Stimulated activated CD4-positive, alpha-beta T cell treated with anti-CD3 and anti-CD28 coated beads, TNF-alpha, amount 100 ng/mL, for 48 hours (primary cell): ENCODE measurements around the gene SYNGR4.
"Not testable (repeated sequence)": the region's sequence is repeated elsewhere in the genome, so short reads cannot be mapped to it uniquely, and the experiment has no call there.

Experiments
- DNase-seq, 3 donors: peaks; one replicate each; pipeline ENCODE4 v3.0.0-alpha.2; 2020; ENCODE audit warnings: low read depth in 3 of 3

SYNGR4 gene, protein sequence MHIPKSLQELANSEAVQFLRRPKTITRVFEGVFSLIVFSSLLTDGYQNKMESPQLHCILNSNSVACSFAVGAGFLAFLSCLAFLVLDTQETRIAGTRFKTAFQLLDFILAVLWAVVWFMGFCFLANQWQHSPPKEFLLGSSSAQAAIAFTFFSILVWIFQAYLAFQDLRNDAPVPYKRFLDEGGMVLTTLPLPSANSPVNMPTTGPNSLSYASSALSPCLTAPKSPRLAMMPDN

DNA sequence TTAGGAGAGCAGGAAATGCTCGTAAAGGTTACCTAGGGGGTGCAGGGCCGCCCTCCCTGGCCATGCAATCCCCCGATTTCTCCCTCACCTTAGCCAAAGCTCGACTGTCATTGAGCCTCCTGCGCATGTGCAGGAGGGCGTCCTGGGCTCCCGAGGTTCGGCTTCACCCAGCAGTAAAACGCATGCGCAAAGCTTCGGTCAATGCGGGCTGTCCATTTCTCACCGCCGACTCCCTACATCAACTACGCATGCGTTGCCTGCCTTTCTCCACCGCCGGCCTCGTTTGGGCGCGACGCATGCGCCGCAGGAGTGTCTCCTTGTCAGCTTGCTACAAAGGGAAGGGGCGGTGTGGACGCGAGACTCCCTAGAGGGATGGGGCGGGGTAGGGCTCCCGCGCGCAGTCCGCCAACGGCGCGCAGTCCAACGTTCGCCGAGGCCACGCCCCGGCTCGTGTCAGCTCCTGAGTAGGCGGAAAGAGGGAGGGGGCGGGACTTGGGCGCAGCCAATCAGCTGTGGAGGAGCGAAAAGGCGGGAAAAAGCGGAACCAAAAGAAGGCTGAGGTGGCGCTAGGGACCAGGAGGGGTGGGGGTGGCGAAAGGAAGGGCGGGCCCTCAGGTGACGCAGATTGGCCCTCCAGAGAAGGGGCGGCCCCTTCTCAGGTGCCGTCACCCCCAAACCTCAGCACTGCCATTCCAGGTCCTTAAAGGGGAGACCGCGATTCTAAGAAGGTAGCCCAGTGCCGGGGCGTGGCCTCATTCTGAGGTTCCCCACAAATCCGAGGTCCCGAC is at the start of gene SYNGR4, which contains the start of gene TMEM143:
SYNGR4 (plus strand) TSS at position 558 of the 788 bp plus-strand sequence. CDS start 1,476 bp downstream, outside the sequence.
TMEM143 (minus strand) TSS at position 131 of the 788 bp plus-strand sequence; CDS start at position 111, 20 bp downstream.
- DNase-seq: peak; percentile 91 to 98 (median 95)

DNA sequence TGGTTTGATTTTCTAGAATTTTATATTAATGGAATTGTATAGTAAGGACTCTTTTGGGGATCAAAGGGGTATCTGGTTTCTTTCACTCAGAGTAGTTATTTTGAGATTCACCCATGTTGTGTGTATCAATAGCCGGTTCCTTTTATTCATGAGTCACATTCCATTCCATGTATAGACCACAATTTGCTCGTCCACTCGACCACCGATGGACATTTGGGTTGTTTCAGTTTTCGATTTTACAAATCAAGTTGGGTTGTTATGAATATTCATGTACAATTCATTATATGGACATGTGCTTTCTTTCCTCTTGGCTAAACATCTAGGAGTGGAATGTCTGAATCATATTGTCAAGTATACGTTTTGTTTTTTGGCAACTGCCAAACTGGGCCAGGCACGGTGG is 48.5 kb upstream of the SYNGR4 start:
- DNase-seq: no peak

DNA sequence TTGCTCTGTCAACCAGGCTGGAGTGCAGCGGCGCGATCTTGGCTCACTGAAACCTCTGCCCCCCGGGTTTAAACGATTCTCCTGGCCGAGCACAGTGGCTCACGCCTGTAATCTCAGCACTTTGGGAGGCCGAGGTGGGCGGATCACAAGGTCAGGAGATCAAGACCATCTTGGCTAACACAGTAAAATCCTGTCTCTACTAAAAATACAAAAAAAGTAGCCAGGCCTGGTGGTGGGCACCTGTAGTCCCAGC is 46.5 kb upstream of the SYNGR4 start:
- DNase-seq: not testable (repeated sequence)

DNA sequence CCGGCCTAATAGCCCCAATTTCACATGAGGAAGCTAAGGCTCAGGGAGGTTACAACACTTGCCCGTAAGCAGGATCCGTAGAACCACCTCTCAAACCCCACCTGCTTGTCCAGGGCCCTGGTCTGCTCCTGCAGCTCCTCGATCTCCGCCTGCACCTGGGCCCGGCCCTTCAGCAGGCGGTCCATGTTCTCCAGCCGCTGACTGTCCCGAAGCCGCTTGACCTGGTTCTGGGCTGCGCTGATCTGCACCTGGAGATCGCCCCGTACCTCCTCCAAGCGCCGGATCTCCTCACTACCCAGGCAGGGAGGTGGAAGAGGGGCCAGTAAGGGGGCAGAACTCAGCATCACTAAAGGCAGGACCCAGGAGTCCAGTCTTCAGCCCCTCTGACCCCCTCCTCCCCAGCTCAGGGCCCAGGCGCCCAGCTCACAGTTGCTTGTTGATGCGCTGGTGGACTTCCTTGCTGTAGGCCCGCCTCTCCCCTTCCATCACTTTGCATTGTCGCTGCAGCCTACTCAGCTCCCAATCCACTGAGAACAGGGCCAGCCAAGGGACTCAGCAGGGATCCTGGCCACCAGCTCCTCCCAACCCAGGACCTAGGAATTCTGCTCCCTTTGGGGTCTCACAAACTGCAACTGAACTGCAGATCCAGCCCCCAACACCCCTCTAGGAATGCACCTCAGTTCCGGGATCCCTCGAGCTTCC is 45.7 kb upstream of the SYNGR4 start:
- DNase-seq: no peak

DNA sequence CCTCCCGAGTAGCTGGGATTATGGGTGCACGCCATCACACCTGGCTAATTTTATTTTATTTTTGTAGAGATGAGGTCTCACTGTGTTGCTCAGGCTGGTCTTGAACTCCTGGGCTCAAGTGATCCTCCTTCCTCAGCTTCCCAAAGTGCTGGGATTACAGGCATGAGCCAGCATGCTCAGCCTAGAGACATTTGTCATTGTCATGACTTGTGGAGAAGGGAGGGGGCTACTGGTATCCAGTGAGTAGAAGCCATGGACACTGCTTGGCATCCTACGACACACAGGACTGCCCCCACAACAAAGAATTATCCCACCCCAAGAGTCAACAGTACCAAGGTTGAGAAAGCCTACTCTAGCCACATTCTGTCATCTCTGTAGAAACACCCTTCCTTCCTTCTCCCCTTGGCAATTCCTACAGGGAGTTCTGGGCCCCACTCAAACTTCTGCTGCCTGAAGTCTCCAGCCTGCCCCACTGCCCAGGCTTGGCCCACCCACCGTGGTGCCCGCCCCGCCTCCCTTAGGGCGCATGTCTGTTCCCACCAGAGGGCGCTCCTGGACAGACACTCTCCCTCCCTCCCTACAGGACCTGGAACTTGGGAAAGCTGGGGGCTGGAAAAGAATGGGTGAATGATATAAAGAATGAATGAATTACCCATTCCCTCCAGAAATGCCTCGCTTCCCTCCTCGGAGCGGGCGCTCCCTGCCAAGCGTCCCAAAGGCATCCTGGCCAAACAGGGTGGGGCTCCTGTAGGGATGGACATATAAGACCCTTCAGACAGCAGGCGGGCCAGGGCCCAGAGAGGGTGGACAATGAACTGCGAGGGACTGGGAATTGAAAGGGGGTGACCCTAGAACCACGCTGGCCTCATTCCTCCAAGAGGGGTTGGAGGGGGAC is 44.3 kb upstream of the SYNGR4 start:
- peak; percentile 37 to 76 (median 73) for DNase-seq

DNA sequence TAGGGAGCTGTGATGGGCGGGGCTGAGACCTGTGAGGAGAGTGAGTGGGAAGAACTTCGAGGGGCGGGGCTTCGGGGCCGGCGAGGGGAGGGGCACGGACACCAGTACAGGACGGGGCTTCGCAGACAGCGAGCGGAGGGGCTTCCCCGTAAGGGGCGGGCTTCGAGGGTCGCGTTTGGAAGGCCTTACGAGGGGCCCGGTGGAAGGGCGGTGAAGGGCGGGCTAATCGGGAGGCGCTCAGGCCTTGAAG is 42.9 kb upstream of the SYNGR4 start:
- DNase-seq: peak; percentile 92 to 98 (median 93)

DNA sequence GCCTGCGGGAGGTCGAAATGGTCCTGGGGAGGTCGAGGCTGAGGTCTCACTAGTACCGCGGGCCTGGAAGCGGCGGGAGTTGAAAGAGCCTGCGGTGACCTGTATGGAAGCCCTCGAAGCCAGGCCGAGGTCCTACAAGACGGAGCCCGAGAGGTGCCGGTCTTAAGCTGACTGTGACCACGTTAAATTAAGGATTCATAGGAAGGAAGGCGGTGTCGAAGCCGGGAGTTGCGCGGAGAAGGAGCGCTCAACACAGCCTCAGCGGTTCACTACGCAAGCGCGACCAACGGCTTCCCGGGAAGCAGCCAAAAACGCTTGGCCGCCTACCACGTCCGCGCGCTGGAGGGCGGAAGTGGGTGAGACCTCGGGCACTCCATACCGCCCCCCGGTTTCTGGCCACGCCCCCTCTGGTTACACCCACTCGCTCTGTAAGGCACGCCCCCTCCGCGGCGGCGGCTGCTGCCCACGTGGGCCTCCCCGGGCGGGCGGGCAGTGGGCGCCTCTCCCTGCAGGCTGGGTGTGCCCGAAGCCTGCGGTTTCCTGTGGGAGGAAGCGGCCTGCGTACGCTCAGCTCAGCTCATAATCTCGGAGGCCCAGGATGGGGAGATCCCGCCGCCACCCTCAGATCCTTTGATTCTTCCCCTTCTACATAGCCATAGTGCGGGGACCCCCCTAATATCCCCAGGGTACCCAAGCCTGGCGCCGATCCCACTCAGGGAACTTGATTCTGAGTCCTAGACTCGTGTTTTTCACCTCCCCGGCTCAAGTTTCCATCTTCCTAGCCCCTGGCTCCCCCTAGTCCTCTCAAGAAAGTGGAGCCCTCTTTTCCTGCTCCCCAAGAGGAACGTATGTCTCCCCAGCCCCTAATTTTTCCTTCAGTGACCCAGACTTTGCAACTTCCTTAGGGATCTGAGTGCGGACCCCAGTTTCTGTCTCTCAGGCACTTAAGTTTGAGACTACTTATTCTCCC is 42.3 kb upstream of the SYNGR4 start:
- DNase-seq: peak; percentile 93 to 97 (median 97)

DNA sequence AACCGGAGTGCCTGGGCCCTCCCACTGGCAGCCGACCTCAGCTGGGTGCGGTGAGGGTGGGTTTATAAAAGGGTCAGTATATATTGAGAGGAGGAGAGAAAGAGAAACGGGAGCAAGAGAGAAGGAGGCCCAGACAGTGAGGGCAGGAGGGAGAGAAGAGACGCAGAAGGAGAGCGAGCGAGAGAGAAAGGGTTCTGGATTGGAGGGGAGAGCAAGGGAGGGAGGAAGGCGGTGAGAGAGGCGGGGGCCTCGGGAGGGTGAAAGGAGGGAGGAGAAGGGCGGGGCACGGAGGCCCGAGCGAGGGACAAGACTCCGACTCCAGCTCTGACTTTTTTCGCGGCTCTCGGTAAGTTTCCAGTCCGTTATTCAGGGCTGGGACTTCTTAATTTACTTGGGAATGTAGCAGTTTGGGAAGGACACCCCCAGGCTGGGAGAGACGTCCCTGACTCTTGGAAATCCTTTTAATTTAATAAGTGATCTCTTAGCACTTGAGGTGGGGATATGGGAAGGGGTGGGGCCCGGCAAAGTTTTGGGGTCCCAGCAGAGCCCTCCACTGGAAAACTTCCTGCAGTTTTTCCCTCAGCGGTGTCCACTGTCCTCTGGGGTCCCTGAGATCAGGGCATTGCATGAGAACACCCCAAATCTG is 38.8 kb upstream of the SYNGR4 start, which contains the start of gene EMP3:
EMP3 (plus strand) TSS at position 288 of the 646 bp plus-strand sequence. CDS start 1,293 bp downstream, outside the sequence.
- DNase-seq: peak; percentile 77 to 87 (median 78)

DNA sequence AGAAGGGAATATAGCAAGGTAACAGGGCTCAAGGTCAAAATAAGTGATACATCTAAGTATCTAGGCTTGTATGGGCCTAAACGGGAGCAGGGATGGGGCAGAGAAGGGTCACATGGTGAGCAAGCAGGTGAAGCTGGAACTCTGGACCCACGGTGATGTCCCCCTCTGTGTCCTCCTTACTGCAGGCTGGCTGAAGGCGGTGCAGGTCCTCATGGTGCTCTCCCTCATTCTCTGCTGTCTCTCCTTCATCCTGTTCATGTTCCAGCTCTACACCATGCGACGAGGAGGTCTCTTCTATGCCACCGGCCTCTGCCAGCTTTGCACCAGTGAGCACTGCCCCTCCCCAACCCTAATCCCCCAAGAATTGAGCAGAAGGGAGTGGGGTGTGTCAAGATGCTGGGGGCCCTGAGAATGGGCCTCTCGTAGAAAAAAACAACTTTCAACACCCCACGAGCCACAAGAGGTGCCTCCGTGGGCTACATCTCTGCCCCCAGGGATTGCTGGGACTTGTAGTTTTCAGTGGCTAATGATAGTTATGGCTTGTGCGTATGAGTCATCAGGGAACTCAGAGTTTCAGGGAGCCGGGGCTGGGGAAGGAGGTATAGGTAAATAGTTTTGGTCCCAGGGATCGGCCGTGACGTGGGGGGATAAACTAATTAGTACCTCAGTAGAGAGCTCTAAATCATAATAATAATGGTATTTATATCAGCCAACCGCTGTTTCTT is 34.8 kb upstream of the SYNGR4 start:
- peak in 1 of 3 donors; percentile 41 for DNase-seq

DNA sequence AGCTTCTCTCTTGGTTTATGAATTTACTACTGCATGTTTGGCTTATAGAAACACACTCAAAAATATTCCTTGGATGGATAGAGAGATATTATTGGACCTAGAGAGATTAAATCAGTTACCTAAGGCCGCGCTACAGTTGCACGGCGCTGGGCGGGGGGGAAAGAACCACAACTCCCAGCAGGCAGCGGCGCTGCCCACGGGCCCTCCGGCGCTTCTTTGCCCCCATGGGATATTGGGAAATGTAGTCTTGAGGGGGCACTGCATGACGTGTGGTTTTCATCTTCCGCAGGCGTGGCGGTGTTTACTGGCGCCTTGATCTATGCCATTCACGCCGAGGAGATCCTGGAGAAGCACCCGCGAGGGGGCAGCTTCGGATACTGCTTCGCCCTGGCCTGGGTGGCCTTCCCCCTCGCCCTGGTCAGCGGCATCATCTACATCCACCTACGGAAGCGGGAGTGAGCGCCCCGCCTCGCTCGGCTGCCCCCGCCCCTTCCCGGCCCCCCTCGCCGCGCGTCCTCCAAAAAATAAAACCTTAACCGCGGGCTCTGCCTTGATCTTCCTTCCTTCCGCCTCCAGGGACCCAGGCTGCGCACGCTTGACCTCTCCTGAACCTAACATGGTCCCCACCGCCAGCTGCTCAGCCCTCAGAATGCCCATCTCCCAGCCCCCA is 34.0 kb upstream of the SYNGR4 start:
- DNase-seq: peak; percentile 52 to 75 (median 64)

DNA sequence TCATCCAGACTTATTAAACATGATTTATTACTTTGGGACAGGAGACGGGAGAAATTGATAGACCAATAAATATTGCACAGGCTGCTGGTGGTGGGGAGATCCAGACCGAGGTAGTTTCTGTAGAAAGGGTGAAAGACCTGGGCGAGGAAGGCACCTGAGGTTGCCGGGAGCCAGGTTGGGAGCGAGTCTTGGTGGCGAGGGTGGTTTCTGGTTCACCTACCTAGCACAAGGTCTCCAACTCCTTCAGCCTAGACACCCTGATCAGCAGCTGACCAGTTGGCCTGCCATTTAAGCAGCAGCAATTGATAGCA is 31.9 kb upstream of the SYNGR4 start:
- no peak for DNase-seq

DNA sequence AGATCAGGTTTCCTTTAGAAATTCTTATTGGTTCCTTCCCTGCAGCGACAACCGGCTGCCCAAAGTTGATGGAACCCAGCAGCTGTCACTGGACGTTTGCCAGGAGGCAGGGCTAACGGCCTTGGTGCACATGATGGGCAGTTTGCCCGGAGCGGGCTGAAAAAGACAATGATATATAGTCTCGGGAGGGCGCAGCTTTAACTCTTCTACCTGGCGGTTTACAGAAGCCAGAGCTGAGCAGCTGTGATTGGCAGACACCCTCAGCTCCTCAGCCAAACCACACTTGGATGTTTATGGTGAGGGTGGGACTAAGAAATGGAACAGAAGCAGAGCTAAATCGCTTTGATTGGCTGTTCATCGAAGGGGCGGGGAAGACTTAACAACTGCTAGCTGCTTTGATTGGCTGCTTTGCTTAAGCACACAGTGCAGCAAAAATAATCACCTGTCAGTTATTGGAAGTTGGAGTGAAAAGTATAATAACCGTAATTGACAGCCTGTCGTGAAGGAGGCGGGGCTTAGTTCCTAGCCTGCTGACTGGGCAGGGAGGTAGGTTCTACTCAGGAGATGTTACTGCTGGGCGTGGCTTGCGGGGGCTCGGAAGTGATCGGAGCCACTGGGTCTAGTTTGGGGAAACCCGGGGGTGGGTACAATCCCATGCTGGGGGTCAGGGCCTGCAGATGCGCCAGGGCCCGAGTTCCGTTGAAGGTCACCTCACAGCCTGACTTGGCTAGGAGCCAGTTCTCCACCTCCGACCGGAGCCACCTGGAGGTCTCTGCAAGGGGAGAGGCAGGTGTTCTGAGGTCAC is 31.3 kb upstream of the SYNGR4 start:
- DNase-seq: peak; percentile 69 to 92 (median 90)

DNA sequence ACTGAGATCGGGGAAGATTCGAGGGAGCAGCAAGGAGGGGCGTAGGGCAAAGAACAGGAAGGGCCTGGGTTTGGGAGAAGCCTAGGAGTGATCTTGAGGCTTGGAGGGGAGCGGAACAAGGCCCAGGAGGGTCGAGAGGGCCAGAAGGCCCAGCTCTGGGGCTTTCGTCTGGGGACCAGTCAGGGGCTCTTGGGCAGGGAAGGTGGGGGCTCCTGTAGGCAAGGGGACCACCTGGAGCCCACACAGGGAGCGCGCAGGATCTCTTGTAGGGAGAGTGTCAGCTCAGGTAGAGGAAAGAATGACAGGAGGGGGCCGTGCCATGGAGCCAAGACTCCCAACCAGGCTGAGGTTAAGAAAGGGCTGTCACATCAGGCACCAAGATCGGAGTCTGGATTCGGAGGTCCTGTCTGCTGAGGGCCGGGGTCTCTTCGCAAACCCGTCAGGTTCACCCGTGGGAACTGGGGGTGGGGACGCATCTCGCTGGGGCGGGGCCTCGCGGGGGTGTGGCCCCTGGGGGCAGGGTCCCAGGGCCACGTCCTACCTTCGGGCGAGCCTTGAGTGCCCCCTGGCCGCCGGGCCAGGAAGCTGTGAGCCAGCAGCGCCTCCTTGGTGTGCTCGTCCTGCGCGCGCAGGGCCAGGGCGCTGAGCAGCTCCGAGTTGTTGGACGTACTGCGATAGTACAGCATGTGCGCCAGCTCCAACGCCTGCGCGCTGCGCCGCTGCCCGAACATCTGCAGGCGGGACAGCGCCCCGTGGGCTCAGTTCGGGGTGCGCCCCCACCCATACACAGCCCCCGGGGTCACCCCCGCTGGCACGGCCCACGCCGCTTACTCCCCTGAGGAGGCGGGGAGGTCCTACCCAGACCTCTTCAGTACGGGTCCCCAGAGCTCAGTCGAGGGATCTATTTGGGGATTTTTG is 30.4 kb upstream of the SYNGR4 start:
- peak; percentile 81 to 91 (median 87) for DNase-seq

DNA sequence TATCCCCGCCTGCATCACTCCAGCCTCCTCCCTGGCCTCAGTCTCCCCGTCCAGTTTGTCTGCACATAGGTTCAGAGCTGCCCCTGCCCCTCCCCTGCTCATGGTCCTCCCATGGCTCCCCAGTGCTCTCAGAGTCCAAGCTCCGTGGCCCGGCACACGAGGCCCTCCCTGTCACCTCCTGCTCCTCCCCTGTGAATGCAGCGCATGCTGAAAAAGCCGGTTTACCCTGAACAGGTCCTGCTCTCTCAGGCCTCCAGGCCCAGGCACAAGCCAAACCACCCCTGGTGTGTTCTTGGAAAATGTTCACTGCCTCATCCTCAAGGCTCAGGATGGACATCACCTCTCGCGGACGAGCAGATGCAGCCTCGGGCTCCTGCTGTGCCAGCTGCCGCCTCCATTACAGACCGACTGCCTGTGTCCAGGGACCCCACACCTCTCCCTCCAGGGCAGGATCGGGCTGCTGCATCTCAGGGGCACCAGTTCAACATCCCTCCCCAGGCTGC is 25.9 kb upstream of the SYNGR4 start:
- DNase-seq: no peak

DNA sequence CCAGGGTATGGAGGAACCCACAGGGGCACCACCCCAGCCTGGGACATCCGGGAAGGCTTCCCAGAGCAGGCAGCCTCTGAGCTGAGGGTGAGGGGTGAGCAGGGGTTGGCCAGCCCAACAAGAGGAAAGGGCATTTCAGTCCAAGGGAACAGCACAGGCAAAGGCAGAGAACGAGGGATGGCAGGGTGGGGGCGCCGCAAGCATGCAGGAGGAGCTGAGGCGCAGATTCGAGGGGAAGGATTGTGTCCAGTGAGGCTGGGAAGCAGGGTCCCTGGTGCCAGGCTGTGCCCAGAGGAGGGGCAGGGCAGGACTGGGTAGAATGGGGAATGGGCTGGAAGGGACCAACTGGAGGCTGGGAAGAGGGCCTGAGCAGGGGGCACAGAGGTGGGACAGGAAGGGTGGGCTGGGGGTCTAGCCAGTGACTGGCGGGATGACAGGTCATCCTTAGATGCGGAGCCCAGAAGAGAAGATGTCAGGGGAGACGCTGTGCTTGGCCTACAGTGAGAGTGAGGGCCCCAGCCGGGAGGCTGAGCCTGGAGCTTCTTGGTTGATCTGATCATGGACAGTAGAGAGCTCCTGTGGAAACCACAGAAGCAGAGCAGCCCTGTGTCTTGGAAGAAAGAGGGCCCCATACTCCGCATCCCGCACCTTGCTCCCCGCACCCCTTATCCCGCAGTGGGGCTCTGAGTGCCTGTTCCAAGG is 25.2 kb upstream of the SYNGR4 start:
- DNase-seq: no peak

DNA sequence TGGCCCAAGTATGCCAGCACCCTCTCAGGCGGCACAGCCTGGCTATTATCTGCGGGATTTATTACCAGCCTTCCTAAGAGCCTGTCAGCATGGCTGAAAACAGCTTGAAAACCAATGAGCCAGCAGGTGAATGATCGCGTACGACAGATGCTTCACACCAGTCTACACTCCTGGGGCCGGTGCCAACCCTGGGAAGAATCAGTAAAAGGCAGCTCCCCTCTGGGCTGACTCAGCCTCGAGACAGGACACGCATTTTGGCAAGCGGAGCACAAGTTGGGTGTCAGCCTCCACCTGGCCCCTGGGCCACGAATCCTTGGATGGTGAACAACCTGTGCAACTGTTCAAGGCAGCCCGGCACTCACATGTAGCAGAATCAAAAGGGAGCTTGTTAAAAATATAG is 23.2 kb upstream of the SYNGR4 start:
- no peak for DNase-seq
